ENCODE results near the gene DSPP.

The DSPP gene

DNA sequence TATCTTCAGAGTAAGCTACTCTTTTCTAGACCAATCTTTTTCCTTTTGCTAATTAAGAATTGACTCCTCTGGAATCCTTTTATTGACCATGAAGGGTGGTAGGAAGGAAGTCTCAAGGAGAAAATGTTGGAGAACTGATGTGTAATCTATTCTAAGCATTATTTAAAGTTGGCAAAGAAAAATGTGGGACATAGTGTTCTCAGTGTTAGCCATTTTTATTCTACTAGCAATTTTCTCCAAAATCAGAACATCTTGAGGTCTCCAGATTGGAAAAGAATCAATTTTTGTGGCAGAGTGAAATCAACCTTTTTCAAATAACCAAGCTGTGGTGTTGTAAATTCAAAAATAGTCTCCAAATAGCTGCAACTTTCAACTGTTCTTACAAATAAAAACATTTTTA lies 23.3 kb downstream of the DSPP start:
- DNase-seq (ENCODE audit: low read depth, low spot score) = no peak

- no peak for DNase-seq (ENCODE audit: low read depth, low spot score)
These were observed 24.1 kb downstream of the DSPP start for GRCh38 chr4:87632469-87632868.

GRCh38 chr4:87633243-87633642 lies 24.9 kb downstream of the DSPP start:
- DNase-seq (ENCODE audit: low read depth, low spot score) = peak; percentile 36

DNA sequence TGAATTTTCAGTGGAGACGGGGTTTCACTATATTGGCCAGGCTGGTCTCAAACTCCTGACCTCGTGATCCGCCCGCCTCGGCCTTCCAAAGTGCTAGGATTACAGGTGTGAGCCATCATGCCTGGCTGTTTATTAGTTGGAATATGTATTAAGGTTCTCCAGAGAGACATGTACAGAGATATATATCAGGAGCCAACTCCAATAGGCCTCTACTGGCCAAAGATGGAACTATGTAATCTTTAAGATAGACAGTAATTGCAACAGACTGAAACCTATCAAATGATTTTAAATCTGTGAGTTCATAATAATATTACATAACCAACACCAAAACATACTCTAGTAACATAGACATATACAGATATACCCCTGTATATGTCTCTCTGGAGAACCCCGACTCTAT lies 36.0 kb downstream of the DSPP start:
- no peak for DNase-seq (ENCODE audit: low read depth, low spot score)

- no peak for DNase-seq (ENCODE audit: low read depth, low spot score)
These were observed 41.7 kb downstream of the DSPP start, which contains the start of gene DMP1 for GRCh38 chr4:87649980-87650379. Gene DMP1 (plus strand): TSS chr4:87650280. CDS start chr4:87656493, 6,213 bp downstream.

GRCh38 chr4:87650938-87651337 lies 42.6 kb downstream of the DSPP start:
- no peak for DNase-seq (ENCODE audit: low read depth, low spot score)

- DNase-seq (ENCODE audit: low read depth, low spot score) = no peak
These were observed 43.6 kb downstream of the DSPP start for GRCh38 chr4:87651941-87652340.

DNA sequence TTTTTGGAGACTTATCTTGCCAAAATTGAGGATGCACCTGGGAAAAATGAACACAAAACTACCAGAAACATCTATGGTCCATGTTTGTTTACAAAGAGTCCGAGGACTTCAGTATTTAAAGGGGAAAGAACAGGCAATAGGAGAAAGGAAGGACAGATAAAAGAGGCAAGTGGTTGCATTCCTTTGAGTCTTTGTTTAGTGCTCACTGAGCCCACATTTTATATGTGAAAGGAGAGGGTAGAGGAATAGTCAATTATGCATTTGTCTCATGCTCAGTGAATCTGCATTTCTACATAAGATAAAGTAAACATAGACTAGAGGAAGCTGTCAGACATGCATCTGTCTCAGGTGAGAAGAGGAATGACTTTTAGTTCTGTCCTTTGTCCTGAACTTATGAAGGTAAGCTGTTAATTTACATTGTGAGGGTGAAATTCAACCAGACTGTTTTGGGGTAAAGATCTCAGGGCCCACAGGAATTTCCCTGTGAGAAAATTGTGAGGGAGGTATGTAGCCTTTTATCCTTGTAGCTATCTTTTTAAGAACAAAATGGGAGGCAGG lies 46.2 kb downstream of the DSPP start:
- DNase-seq (ENCODE audit: low read depth, low spot score) = no peak

GRCh38 chr4:87657525-87657924 lies 49.2 kb downstream of the DSPP start:
- no peak for DNase-seq (ENCODE audit: low read depth, low spot score)

DNA sequence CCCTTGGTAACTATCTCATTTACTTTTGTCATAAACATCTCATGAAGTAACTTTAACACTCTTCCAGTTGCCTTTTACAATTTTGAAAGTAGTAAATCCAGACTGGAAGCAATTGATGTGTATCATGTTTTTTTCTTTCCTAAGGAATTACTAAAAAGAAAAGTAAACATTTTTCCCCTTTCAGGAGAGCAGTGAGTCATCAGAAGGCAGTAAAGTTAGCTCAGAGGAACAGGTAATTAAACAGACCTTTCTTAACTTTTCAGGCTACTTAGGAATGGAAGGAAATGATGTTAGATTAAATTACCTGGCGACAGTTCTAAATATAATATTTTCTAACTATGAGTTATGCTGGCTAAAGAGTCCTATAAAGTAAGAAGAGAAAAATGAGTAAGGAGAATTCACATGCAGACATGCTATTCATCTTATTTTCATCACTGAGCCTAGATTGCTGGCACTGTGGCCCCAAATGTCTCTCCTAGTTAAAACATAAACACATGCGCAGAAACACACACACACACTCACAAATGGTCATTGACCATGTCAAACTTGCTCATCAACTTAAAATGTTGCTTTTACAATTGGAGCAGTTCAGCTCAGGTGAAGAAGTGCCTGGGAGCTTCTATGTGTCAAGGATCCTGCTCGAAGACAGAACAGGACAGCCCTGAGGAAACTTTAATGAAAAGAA lies 51.1 kb downstream of the DSPP start:
- DNase-seq (ENCODE audit: low read depth, low spot score) = no peak

- no peak for DNase-seq (ENCODE audit: low read depth, low spot score)
These were observed 54.5 kb downstream of the DSPP start for GRCh38 chr4:87662871-87663270.
